Mesenteric fat pad (tissue), 1 donor: ENCODE measurements around the gene PKP3. TPM values are rescaled to one million over a fixed set of nuclear protein-coding genes. Genes with fewer than 3 reads are reported as not detected.
"Not testable (repeated sequence)": the region's sequence is repeated elsewhere in the genome, so short reads cannot be mapped to it uniquely, and the experiment has no call there.

Experiments used
- DNase-seq: peaks from one replicate; pipeline ENCODE4 v3.0.0-alpha.2; 2020; ENCODE audit warnings: low spot score
- total RNA-seq: library from RNA; stranded (reverse); fragmentation: NEBNext Ultra II Directional; extraction: Animal tissue kit (Norgen Biotek cat#: 25700); gene quantifications from one replicate; pipeline ENCODE4 v1.2.1, GENCODE V29; 2021
- donor health status: DM: yes; HTN: yes; CAD: no.

PKP3 gene
- total RNA-seq, 1 donor from 2014 or later: 1.2 TPM

GRCh38 chr11:394858-395655, 1.0 kb downstream of the PKP3 start:
- DNase-seq: no peak

GRCh38 chr11:395866-396265, 1.9 kb downstream of the PKP3 start:
- no peak for DNase-seq

GRCh38 chr11:396511-396947, 2.5 kb downstream of the PKP3 start:
- no peak for DNase-seq

GRCh38 chr11:396948-397548, 3.0 kb downstream of the PKP3 start:
- no peak for DNase-seq

DNA sequence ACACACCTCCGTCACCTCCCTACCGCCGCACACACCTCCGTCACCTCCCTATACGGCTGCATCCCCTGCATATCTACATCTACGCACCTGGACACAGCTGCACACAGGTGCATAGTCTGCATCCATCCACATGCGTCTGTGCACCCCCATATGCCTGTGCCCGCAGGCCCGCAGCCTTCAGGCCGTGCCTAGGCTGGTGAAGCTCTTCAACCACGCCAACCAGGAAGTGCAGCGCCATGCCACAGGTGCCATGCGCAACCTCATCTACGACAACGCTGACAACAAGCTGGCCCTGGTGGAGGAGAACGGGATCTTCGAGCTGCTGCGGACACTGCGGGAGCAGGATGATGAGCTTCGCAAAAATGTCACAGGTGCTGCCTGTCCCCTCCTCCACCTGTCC, 4.8 kb downstream of the PKP3 start:
- no peak for DNase-seq

GRCh38 chr11:399731-400211, 5.8 kb downstream of the PKP3 start:
- DNase-seq: no peak

DNA sequence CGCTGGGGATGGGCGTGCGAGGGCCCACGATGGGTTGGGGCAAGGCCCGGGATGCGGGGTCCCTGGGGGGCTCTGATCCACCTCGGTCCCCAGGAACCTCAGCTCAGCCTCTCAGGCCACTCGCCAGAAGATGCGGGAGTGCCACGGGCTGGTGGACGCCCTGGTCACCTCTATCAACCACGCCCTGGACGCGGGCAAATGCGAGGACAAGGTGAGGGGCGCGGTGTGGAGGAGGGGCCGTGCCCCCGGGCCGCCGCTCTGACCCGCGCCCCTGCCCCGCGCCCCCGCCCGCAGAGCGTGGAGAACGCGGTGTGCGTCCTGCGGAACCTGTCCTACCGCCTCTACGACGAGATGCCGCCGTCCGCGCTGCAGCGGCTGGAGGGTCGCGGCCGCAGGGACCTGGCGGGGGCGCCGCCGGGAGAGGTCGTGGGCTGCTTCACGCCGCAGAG, 6.3 kb downstream of the PKP3 start:
- no peak for DNase-seq

GRCh38 chr11:401196-401595, 7.2 kb downstream of the PKP3 start:
- DNase-seq: not testable (repeated sequence)

DNA sequence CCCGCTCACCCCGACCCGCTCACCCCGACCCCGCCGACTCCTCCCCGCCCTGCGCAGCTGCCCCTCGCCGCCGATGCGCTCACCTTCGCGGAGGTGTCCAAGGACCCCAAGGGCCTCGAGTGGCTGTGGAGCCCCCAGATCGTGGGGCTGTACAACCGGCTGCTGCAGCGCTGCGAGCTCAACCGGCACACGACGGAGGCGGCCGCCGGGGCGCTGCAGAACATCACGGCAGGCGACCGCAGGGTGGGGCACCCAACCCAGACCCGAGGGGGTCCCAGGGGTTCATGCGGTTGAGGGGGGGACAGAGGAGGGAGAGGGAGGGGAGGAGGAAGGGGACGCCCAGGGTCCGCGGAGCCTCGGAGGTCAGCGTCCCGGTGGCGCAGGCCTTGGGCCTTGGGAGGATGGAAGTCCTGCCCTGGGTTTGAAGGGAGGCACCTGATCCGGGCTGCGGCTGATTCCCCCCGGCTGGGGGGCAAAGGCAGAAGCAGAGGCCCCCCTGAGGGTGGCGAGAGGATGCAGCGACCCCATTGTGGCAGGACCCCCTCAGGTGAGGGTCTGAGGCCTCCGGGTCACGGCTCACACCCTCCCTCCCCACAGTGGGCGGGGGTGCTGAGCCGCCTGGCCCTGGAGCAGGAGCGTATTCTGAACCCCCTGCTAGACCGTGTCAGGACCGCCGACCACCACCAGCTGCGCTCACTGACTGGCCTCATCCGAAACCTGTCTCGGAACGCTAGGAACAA, 9.2 kb downstream of the PKP3 start:
- DNase-seq: no peak

DNA sequence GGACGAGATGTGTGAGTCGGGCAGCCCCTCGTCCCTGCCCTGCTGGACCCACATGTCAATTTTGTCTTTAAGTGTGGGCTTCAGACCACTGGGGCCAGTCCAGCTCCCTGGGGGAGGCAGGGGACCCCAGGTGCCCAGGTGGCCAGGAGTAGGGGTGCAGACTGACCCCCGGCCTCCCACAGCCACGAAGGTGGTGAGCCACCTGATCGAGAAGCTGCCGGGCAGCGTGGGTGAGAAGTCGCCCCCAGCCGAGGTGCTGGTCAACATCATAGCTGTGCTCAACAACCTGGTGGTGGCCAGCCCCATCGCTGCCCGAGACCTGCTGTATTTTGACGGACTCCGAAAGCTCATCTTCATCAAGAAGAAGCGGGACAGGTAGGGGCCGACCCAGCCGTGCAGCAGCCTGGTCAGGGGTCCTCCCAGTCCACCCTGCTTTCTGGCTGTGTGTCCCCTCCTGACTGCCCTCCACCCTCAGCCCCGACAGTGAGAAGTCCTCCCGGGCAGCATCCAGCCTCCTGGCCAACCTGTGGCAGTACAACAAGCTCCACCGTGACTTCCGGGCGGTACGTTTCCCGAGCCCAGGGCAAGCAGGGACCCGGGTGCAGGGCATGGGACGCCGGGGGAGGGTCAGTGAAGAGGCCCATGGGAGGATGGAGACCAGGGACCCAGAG, 9.9 kb downstream of the PKP3 start:
- DNase-seq: no peak

DNA sequence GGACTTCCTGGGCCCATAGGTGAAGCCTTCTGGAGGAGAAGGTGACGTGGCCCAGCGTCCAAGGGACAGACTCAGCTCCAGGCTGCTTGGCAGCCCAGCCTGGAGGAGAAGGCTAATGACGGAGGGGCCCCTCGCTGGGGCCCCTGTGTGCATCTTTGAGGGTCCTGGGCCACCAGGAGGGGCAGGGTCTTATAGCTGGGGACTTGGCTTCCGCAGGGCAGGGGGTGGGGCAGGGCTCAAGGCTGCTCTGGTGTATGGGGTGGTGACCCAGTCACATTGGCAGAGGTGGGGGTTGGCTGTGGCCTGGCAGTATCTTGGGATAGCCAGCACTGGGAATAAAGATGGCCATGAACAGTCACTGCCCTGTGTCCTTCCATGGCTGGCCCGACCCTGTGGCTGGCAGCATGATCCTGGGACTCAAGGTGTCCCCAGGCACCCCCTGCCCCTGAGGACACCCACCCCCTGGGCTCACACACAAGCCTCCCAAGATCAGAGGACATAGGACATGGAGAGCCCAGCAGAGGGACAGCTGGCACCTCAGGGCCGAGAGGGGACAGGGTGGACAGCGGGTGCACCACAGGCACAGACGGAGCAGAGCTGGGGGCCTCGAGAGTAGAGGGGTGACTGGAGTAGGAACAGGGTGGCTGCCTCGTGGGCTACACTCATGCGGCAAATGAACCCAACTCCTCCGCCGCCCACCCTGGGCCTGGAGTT, 10.7 kb downstream of the PKP3 start:
- no peak for DNase-seq

- no peak for DNase-seq
These were observed 11.4 kb downstream of the PKP3 start for GRCh38 chr11:405323-405953.

DNA sequence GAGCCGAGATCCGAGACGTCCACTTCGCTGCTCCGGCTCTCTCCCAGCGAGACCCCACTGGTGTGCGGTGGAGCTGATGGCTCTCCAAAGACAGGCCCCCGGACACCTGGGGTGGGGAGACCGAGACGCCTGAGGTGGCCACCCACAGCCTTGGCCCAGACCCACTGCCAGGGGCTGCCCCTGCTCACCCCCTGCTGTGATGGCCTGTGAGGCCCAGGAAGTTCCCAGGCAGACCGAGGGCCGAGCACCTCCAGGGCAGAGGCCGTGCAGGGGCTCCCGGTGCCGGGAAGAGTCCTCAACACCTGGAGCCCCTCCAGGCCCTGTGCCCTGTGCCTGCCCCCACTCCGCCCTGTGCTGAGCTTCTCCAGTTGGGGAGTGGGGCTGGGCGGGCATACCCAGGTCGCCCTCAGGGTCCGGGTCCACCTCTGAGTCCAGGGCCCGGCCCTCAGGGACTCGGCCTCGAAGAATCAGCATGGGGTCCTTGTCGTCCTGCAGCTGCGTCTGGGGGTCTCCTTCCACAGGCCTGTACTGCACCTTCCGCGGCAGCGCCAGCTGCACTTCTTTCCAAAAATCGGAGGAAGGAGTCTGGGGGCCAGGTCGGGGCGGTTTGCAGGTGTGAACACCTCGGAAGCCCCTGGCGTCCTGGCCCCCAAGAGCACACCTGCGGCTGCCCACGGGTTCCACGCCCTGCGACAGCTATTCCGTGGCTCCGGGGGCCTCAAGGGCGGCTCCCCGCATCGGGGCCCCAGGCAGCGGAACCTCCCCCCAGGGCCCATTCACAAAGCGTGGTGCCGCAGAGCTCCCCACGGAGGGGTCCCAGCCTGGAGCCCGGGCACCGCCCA, 12.2 kb downstream of the PKP3 start:
- DNase-seq: no peak

DNA sequence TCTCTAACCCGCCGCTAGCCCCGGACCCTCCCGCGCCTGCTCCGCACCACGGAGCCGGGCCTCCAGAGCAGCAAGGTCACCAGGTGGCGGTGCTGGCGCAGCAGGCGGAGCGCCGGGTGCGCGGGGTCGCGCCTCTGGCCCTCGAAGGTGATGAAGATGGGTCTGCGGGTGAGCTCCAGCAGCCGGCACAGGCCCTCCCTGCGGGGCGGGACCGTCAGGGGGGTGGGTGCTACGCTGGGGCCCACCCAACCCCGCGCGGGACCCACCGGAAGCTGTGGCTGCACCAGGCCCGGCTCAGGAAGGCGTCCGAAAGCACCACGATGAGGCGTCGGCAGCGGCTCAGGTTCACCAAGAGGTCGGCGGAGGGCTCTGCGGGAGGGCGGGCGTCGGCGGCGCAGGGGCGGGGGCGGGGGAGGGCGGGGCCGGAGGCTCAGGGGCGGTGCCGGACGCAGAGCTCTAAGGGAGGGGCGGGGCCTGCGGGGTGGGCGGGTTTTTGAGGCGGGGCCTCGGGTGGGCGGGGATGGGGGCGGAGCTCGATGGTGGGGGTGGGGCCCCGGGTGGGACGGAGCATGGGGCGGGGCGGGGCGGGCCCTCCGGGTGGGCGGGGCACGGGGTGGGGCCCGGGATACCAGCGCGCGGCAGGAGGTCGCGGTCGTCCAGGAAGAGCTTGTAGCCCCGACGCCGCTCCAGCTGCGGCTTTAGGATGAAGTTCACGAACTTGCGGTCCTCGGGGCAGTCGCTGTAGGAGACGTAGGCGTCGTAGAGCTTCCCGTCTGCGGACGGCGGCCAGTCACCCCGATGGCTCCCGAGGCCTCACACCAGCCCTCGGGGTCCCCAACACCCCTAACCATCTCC, 13.0 kb downstream of the PKP3 start:
- DNase-seq: no peak

GRCh38 chr11:407651-408123, 13.7 kb downstream of the PKP3 start:
- DNase-seq: no peak

- DNase-seq: no peak
These were observed 14.4 kb downstream of the PKP3 start for GRCh38 chr11:408154-409007.

GRCh38 chr11:409008-409599, 15.1 kb downstream of the PKP3 start:
- no peak for DNase-seq
